ENCODE data around the gene PRSS12. TPM values are rescaled to one million over a fixed set of nuclear protein-coding genes. Genes with fewer than 3 reads are reported as not detected.

PRSS12 gene
- total RNA-seq, 1 experiment from 2014 or later, result 0.23 TPM

DNA sequence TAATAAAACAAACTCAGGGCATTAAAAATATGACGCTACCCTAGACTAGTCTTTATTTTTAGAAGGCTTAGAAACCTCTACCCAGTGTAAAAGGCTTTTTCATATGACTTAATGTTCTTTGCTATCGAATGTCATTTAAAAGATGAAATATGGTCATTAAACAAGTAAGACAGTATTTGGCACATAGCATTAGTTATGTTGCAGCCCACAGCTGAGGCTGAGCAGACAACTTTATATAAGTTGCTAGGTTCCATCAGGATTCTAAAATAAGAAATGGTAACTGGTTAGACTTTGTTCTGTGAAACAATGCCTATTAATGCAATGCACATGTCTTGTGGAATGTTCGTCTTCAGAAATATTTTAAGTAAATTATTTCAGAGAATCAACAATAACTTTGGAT, 10.4 kb upstream of the PRSS12 start:
- no peak for TF ChIP-seq POLR2AphosphoS5 (IDR thresholded peaks at IDR 0.05; ENCODE audit: low read depth, low read length)
- TF ChIP-seq, protein P1, sequence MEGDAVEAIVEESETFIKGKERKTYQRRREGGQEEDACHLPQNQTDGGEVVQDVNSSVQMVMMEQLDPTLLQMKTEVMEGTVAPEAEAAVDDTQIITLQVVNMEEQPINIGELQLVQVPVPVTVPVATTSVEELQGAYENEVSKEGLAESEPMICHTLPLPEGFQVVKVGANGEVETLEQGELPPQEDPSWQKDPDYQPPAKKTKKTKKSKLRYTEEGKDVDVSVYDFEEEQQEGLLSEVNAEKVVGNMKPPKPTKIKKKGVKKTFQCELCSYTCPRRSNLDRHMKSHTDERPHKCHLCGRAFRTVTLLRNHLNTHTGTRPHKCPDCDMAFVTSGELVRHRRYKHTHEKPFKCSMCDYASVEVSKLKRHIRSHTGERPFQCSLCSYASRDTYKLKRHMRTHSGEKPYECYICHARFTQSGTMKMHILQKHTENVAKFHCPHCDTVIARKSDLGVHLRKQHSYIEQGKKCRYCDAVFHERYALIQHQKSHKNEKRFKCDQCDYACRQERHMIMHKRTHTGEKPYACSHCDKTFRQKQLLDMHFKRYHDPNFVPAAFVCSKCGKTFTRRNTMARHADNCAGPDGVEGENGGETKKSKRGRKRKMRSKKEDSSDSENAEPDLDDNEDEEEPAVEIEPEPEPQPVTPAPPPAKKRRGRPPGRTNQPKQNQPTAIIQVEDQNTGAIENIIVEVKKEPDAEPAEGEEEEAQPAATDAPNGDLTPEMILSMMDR (IDR thresholded peaks at IDR 0.05), result no peak
- TF ChIP-seq, protein P2, sequence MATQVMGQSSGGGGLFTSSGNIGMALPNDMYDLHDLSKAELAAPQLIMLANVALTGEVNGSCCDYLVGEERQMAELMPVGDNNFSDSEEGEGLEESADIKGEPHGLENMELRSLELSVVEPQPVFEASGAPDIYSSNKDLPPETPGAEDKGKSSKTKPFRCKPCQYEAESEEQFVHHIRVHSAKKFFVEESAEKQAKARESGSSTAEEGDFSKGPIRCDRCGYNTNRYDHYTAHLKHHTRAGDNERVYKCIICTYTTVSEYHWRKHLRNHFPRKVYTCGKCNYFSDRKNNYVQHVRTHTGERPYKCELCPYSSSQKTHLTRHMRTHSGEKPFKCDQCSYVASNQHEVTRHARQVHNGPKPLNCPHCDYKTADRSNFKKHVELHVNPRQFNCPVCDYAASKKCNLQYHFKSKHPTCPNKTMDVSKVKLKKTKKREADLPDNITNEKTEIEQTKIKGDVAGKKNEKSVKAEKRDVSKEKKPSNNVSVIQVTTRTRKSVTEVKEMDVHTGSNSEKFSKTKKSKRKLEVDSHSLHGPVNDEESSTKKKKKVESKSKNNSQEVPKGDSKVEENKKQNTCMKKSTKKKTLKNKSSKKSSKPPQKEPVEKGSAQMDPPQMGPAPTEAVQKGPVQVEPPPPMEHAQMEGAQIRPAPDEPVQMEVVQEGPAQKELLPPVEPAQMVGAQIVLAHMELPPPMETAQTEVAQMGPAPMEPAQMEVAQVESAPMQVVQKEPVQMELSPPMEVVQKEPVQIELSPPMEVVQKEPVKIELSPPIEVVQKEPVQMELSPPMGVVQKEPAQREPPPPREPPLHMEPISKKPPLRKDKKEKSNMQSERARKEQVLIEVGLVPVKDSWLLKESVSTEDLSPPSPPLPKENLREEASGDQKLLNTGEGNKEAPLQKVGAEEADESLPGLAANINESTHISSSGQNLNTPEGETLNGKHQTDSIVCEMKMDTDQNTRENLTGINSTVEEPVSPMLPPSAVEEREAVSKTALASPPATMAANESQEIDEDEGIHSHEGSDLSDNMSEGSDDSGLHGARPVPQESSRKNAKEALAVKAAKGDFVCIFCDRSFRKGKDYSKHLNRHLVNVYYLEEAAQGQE (IDR thresholded peaks at IDR 0.05; ENCODE audit: insufficient read depth in 1 of 2, low read depth in 2 of 2, low read length in 1 of 2), result no peak
- TF ChIP-seq SIN3A (IDR thresholded peaks at IDR 0.05; ENCODE audit: borderline replicate concordance, insufficient read depth, low read depth, low read length), result no peak
- TF ChIP-seq TCF7L2 (IDR thresholded peaks at IDR 0.05; ENCODE audit: low read depth, low read length), result no peak
- no TSS peak for BruUV-seq (replicated peaks)
- in situ Hi-C loops (cut with HindIII; ENCODE audit: low pct_unique_long_range_greater_than_20kb, low sequenced_read_pairs) (no loop called here), intact Hi-C loops (cut with micrococcal nuclease; ENCODE audit: unreplicated experiment) (no loop called here)
- H3K4me3 ChIP-seq (ENCODE audit: low read depth in 2 of 2, low read length in 2 of 2), result no peak overlapping the region
- H3K27ac ChIP-seq (ENCODE audit: low read length), result no peak overlapping the region
- ATAC-seq, result no peak
- CTCF ChIA-PET, result no interaction called here
- no peaks in the 10 kb centered on the region for H3K9me3 ChIP-seq (ENCODE audit: control insufficient read depth, insufficient read depth, low read depth, low read length)
- H3K4me1 ChIP-seq (ENCODE audit: control insufficient read depth, insufficient read depth, low read length), result no peaks in the 10 kb centered on the region
- POLR2A ChIA-PET, result no interaction called here
- DNase-seq (ENCODE audit: low read depth, low spot score), result no peak
- H3K36me3 ChIP-seq (ENCODE audit: control insufficient read depth, insufficient read depth, low read length), result no peaks in the 10 kb centered on the region
- no peaks in the 10 kb centered on the region for H3K27me3 ChIP-seq (ENCODE audit: control insufficient read depth, insufficient read depth, low read length)

DNA sequence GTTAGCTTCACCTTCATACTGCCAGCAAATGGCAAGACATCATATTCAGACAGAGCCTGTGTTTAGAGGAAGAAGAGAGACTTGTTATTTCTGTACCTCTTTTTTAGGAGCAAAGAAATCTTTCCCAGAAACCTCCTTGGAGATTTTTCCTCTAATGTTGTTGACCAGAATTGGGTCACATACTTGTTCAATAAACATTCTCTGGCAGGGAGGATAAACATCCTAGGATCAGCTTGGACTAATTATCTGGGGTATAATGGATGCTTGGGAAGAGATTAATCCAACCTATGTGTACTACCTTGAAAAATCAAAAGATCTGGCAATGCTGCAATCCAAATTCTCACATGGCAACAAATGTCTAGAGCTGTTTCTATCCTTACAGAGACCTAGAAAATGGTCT, 8.4 kb upstream of the PRSS12 start:
- CTCF ChIA-PET, result no interaction called here
- Histone ChIP-seq H3K4me1 (ENCODE audit: control insufficient read depth, insufficient read depth, low read length) (no peaks in the 10 kb centered on the region), H3K27me3 (ENCODE audit: control insufficient read depth, insufficient read depth, low read length) (no peaks in the 10 kb centered on the region), H3K4me3 (ENCODE audit: low read depth in 2 of 2, low read length in 2 of 2) (no peak overlapping the region), H3K9me3 (ENCODE audit: control insufficient read depth, insufficient read depth, low read depth, low read length) (no peaks in the 10 kb centered on the region), H3K36me3 (ENCODE audit: control insufficient read depth, insufficient read depth, low read length) (no peaks in the 10 kb centered on the region), H3K27ac (ENCODE audit: low read length) (no peak overlapping the region)
- intact Hi-C loops (cut with micrococcal nuclease; ENCODE audit: unreplicated experiment), result no loop called here
- no peak for ATAC-seq
- in situ Hi-C loops (cut with HindIII; ENCODE audit: low pct_unique_long_range_greater_than_20kb, low sequenced_read_pairs), result no loop called here
- POLR2A ChIA-PET, result no interaction called here
- TF ChIP-seq, protein P2 (IDR thresholded peaks at IDR 0.05; ENCODE audit: insufficient read depth in 1 of 2, low read depth in 2 of 2, low read length in 1 of 2), result no peak
- TF ChIP-seq, protein P1 (IDR thresholded peaks at IDR 0.05), result no peak
- no peak for TF ChIP-seq POLR2AphosphoS5 (IDR thresholded peaks at IDR 0.05; ENCODE audit: low read depth, low read length)
- TF ChIP-seq TCF7L2 (IDR thresholded peaks at IDR 0.05; ENCODE audit: low read depth, low read length), result no peak
- no peak for TF ChIP-seq SIN3A (IDR thresholded peaks at IDR 0.05; ENCODE audit: borderline replicate concordance, insufficient read depth, low read depth, low read length)
- DNase-seq (ENCODE audit: low read depth, low spot score), result no peak
- BruUV-seq (replicated peaks), result no TSS peak
